ENCODE data around the gene RIC1. TPM values are rescaled to one million over a fixed set of nuclear protein-coding genes. Genes with fewer than 3 reads are reported as not detected.

Gene RIC1
- total and polyA plus RNA-seq, 2 of the 8 experiments (the other 6 are each of a cell fraction or from before 2014, with no cell fraction given): 10.7 to 24.5 TPM

GRCh38 chr9:5787759-5788302, 158.9 kb downstream of the RIC1 start:
- H2BK5ac ChIP-seq (ENCODE audit: low read depth, low read length): no peak overlapping the region
- WGBS, 2 experiments (ENCODE audit: extremely low coverage in 1 of 2, insufficient coverage in 1 of 2, insufficient read length in 1 of 2, insufficient replicate concordance in 2 of 2, low coverage in 1 of 2, low lambda C conversion rate in 2 of 2, missing lambda C conversion rate in 1 of 2): 89% methylated on average over 2 of the region's 2 CpGs; no CpG with 5 or more reads in 1 of the 2 experiments
- H3K56ac ChIP-seq (replicated peaks; ENCODE audit: insufficient read length, low read depth, low read length): no peak overlapping the region
- no peak overlapping the region for H3K4me2 ChIP-seq (ENCODE audit: insufficient read depth in 1 of 2, low read depth in 2 of 2, low read length in 2 of 2)
- H4K20me1 ChIP-seq (replicated peaks in 1 of 2; ENCODE audit: control insufficient read depth in 1 of 2, insufficient read depth in 2 of 2, low read length in 2 of 2): no peaks in the 10 kb centered on the region
- no peaks in the 10 kb centered on the region for H3K9me3 ChIP-seq (ENCODE audit: insufficient read depth in 2 of 2, low read depth in 1 of 2, low read length in 1 of 2)
- no peak overlapping the region for H3K27ac ChIP-seq (ENCODE audit: low read depth, low read length)
- no peak overlapping the region for H3K18ac ChIP-seq (ENCODE audit: extremely low read depth, low read length)
- no peaks in the 10 kb centered on the region; a peak in 1 of 7 replicates for H3K4me1 ChIP-seq (replicated peaks in 1 of 4; ENCODE audit: control insufficient read depth in 3 of 4, insufficient read depth in 4 of 4, low read length in 3 of 4)
- no peak overlapping the region for H3K14ac ChIP-seq (ENCODE audit: insufficient read length)
- no peak overlapping the region for H2BK20ac ChIP-seq (ENCODE audit: low read length)
- no peak overlapping the region for H2BK12ac ChIP-seq (ENCODE audit: low read depth, low read length)
- H2BK120ac ChIP-seq (replicated peaks; ENCODE audit: low read depth, low read length): no peak overlapping the region
- no peak overlapping the region for H2AK5ac ChIP-seq (ENCODE audit: low read depth, low read length)
- ChIA-PET CTCF (ENCODE audit: partially characterized antibody) (interaction anchor here (0.6 kb wide), 1 partner anchor 161 kb away, joined by 4 read pairs; no protein-coding TSS in a partner anchor), POLR2A (ENCODE audit: partially characterized antibody) (no interaction called here)
- H4K91ac ChIP-seq (replicated peaks; ENCODE audit: insufficient read length, low read length): no peak overlapping the region
- H4K5ac ChIP-seq (ENCODE audit: insufficient read length, low read depth, low read length): no peak overlapping the region
- FAIRE-seq: no peak
- H3K4ac ChIP-seq (replicated peaks; ENCODE audit: insufficient read length, low read depth, low read length): no peak overlapping the region
- no peak overlapping the region for H2BK15ac ChIP-seq (ENCODE audit: low read length)
- H3K23ac ChIP-seq (ENCODE audit: insufficient read length): no peak overlapping the region
- H4K8ac ChIP-seq (ENCODE audit: extremely low read depth, insufficient read depth, low read length): no peak overlapping the region
- H3K79me2 ChIP-seq (ENCODE audit: control insufficient read depth in 1 of 2, insufficient read depth in 2 of 2, low read length in 2 of 2): no peaks in the 10 kb centered on the region
- no peaks in the 10 kb centered on the region for H3K79me1 ChIP-seq (ENCODE audit: low read depth, low read length)
- no peak overlapping the region for H2AFZ ChIP-seq (ENCODE audit: low read length)
- H3K23me2 ChIP-seq (ENCODE audit: low read depth, low read length): no peaks in the 10 kb centered on the region
- H3K4me3 ChIP-seq (ENCODE audit: extremely low read depth in 1 of 4, insufficient read depth in 2 of 4, low read depth in 3 of 4, low read length in 4 of 4): no peak overlapping the region
- H3K9ac ChIP-seq (replicated peaks in 1 of 4; ENCODE audit: extremely low read depth in 1 of 4, low read depth in 3 of 4, low read length in 3 of 4): no peak overlapping the region
- H3K36me3 ChIP-seq (ENCODE audit: control insufficient read depth in 2 of 4, insufficient read depth in 4 of 4, low read length in 3 of 4): peaks cover 2 to 11% (median 7%) of the 10 kb centered on the region in 4 experiments; a peak in 5 of 8 replicates
- H3K27me3 ChIP-seq (replicated peaks in 1 of 4; ENCODE audit: control insufficient read depth in 3 of 4, extremely low read depth in 1 of 4, insufficient read depth in 3 of 4, low read length in 3 of 4): no peaks in the 10 kb centered on the region
- no peak for DNase-seq (ENCODE audit: low read depth in 1 of 2, low spot score in 2 of 2)
- TF ChIP-seq TBP (IDR thresholded peaks at IDR 0.05; ENCODE audit: low read depth, low read length) (no peak), EGR1 (IDR thresholded peaks at IDR 0.05; ENCODE audit: borderline replicate concordance, low read depth, low read length) (no peak), RFX5 (IDR thresholded peaks at IDR 0.05; ENCODE audit: borderline replicate concordance, low read depth, low read length) (no peak), BCL11A (IDR thresholded peaks at IDR 0.05; ENCODE audit: low read depth in 2 of 2, low read length in 2 of 2) (no peak), TEAD4 (IDR thresholded peaks at IDR 0.05; ENCODE audit: low read depth, low read length) (no peak), CHD2 (IDR thresholded peaks at IDR 0.05; ENCODE audit: low read length) (no peak), KDM5A (IDR thresholded peaks at IDR 0.05; ENCODE audit: low read length) (no peak), CHD1 (IDR thresholded peaks at IDR 0.05; ENCODE audit: low read depth, low read length) (no peak), HDAC2 (IDR thresholded peaks at IDR 0.05; ENCODE audit: borderline replicate concordance in 1 of 2, low read depth in 2 of 2, low read length in 2 of 2) (no peak), TCF12 (IDR thresholded peaks at IDR 0.05; ENCODE audit: low read depth, low read length) (no peak), SP2 (IDR thresholded peaks at IDR 0.05; ENCODE audit: low read length) (no peak), SRF (IDR thresholded peaks at IDR 0.05; ENCODE audit: low read depth, low read length) (no peak), CTBP2 (IDR thresholded peaks at IDR 0.05; ENCODE audit: borderline replicate concordance, insufficient read depth, insufficient read length, low read length) (no peak)
